ENCODE data around the gene TRAP1.
"Not testable (repeated sequence)": the region's sequence is repeated elsewhere in the genome, so short reads cannot be mapped to it uniquely, and the experiment has no call there.

The TRAP1 gene

DNA sequence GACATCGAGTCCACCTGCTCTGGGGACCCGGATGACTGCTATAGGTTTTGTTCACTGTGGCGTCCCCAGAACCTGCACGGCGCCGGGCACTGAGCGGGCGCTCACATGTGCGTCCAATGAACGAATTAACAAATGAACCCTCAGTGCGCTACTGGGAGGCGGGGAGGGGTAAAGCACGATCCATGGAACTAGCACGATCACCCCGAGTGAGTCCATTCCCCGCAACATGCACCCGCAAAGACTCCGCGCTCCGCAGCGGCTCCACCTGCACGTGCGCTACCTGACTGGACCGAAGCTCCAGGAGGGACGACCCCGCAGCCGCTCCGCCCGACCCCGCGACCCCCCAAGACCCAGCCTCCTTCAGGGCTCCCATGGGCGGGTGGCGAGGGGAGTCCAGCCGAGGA is 491 bp downstream of the TRAP1 start:
- H3K4me3 ChIP-seq: peak overlapping the region; percentile 98
- H3K4me2 ChIP-seq: peak overlapping the region; percentile 85
- peaks cover 41% of the 10 kb centered on the region for H4K20me1 ChIP-seq
- H3K27me3 ChIP-seq: no peaks in the 10 kb centered on the region
- H3K36me3 ChIP-seq: peaks cover 31% of the 10 kb centered on the region
- peaks cover 23% of the 10 kb centered on the region for H3K4me1 ChIP-seq
- no peak for TF ChIP-seq Cebpa-rat (IDR thresholded peaks at IDR 0.05)
- no peaks in the 10 kb centered on the region for H3K9me3 ChIP-seq
- peak overlapping the region; percentile 96 for H3K9ac ChIP-seq
- peak overlapping the region; percentile 95 for H3K27ac ChIP-seq

DNA sequence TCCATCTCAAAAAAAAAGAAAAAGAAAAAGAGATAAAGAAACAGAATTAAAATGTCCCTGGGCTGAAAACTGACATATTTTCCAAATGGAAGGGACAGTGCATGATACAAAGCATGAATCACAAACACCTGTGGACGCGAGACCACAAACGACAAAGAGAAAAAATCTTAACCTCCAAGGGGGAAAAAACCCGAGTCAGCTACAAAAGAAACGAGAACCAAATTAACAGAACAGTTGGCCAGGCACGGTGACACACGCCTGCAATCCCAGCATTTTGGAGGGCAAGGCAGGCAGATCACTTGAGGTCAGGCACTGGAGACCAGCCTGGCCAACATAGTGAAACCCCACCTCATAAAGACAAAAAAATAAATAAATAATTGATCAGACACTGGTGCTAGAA is 1.9 kb downstream of the TRAP1 start:
- H3K4me2 ChIP-seq: peak overlapping the region; percentile 85; the same call in 1 of the 2 replicates
- H3K4me1 ChIP-seq: peaks cover 23% of the 10 kb centered on the region

DNA sequence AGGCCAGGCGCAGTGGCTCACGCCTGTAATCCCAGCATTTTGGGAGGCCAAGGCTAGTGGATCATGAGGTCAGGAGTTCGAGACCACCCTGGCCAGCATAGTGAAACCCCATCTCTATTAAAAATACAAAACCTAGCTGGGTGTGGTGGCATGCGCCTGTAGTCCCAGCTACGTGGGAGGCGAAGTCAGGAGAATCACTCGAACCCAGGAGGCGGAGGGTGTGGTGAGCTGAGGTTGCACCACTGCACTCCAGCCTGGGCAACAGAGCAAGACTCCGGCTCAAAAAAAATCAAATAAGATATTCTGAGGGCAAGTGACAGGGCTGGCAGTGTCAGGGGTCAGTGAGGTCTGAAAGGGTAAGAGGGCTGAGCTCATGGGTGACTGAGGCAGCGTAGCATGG is 2.9 kb downstream of the TRAP1 start:
- H3K9ac ChIP-seq, H3K9me3 ChIP-seq, H3K27me3 ChIP-seq, H3K4me2 ChIP-seq, H3K27ac ChIP-seq, H3K4me3 ChIP-seq: not testable (repeated sequence)
- Histone ChIP-seq H3K4me1 (peaks cover 23% of the 10 kb centered on the region), H4K20me1 (peaks cover 66% of the 10 kb centered on the region), H3K36me3 (peaks cover 47% of the 10 kb centered on the region)

More for the DNA sequence above, 1.9 kb downstream of the TRAP1 start:
- Histone ChIP-seq H4K20me1 (peaks cover 55% of the 10 kb centered on the region), H3K36me3 (peaks cover 36% of the 10 kb centered on the region), H3K27ac (no peak overlapping the region), H3K9me3 (no peaks in the 10 kb centered on the region), H3K9ac (0 out of 2 replicates have a peak overlapping the region, but pooled peaks have one; percentile 32), H3K27me3 (no peaks in the 10 kb centered on the region), H3K4me3 (no peak overlapping the region)
- TF ChIP-seq Cebpa-rat (IDR thresholded peaks at IDR 0.05): no peak

DNA sequence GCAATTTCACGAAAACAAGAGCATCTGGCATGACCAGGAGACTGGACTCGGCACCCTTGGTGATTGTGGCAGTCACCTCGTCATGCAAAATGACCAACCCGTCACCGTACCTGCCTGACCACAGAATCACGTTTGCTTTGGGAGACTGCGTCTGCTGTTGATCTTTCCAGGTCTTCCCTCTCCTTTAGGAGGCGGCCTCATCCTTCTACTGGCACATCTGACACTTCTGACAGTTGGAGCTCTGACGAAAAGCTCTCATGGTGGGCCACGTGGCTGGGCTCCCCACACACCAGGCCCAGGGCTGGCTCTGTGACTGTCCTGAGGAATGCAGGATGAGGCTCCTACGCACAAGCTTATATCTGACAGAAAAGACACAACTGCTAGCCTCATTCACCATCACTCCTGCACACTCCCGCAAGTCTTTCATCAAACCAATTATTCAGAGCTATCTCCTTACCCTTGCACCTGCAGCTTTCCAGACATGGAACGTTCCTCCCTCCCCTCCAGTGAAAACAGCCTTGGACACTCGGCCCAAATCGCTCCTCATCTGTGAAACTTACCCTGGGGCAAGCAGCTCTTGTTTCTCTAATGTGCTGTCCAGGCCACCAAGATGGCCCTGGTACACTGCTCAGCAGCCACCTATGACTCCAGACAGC is 3.6 kb downstream of the TRAP1 start:
- peaks cover 52% of the 10 kb centered on the region for H3K36me3 ChIP-seq
- no peak overlapping the region for H3K4me2 ChIP-seq
- no peaks in the 10 kb centered on the region for H3K27me3 ChIP-seq
- no peak overlapping the region for H3K4me3 ChIP-seq
- no peaks in the 10 kb centered on the region for H3K9me3 ChIP-seq
- no peak overlapping the region for H3K27ac ChIP-seq
- H4K20me1 ChIP-seq: peaks cover 73% of the 10 kb centered on the region
- no peak overlapping the region for H3K9ac ChIP-seq
- TF ChIP-seq Cebpa-rat (IDR thresholded peaks at IDR 0.05): no peak
- H3K4me1 ChIP-seq: peaks cover 23% of the 10 kb centered on the region

DNA sequence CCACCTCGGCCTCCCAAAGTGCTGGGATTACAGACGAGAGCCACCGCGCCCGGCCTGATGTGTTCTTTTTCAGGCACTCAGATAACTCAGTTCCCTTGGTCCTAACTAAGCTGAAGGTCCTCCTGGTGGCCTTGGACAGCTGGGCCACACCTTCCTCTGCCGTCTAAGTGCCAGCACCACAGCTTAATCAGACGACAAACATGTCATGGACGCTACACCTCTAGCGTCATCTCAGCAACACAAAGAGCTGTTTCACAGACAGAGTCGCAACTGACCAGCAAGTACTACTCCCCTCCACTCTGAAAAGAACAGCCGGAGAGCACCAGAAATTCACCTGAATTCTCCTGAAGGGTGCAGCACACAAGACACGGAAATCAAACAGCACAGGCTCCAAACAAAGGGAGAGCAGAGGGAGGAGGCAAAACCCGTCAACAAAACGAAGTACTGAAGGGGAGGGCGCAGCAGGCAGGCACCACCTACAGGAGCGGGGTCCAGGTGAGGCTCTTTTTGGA is 4.4 kb downstream of the TRAP1 start:
- H3K4me1 ChIP-seq: peaks cover 18% of the 10 kb centered on the region
- peaks cover 57% of the 10 kb centered on the region for H3K36me3 ChIP-seq
- peaks cover 80% of the 10 kb centered on the region for H4K20me1 ChIP-seq
- no peak overlapping the region for H3K4me2 ChIP-seq
- H3K27me3 ChIP-seq: no peaks in the 10 kb centered on the region
- TF ChIP-seq Cebpa-rat (IDR thresholded peaks at IDR 0.05): no peak
- H3K9ac ChIP-seq: no peak overlapping the region
- H3K9me3 ChIP-seq: no peaks in the 10 kb centered on the region
- no peak overlapping the region for H3K27ac ChIP-seq
- no peak overlapping the region for H3K4me3 ChIP-seq

DNA sequence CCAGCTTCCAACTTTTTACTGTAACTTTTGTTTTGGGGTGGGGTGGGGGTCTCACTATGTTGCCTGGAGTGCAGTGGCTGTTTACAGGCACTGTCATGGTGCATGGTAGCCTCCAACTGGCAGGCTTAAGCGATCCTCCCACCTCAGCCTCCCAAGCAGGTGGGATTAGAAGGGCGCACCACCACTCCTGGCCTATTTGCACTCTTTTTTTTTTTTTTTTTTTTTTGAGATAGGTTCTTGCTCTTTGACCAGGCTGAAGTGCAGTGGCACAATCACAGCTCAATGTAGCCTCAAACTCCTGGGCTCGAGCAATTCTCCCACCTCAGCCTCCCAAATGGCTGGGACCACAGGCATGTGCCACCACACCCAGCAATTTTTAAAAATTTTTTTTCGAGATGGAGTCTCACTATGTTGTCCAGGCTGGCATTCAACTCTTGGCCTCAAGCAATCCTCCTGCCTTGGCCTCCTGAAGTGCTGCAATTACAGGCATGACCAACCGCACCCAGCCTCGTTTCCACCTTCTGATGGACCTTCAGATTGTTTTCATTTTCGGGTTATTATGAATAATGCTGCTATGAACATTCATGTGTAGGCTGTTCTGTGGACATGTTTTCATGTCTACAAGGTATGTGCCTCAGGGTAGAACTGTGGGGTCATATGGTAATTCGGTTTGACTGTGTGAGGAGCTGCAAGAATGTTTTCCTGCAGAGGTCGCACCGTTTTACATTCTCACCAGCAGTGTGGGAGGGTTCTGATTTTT is 10.9 kb downstream of the TRAP1 start:
- H3K4me1 ChIP-seq: peaks cover 23% of the 10 kb centered on the region
- H3K27ac ChIP-seq: no peak overlapping the region
- H4K20me1 ChIP-seq: peaks cover 100% of the 10 kb centered on the region
- no peak overlapping the region for H3K9ac ChIP-seq
- no peak overlapping the region for H3K4me3 ChIP-seq
- no peak for TF ChIP-seq Cebpa-rat (IDR thresholded peaks at IDR 0.05)
- 0 out of 2 replicates have a peak, but pooled peaks cover 3% of the 10 kb centered on the region for H3K27me3 ChIP-seq
- peaks cover 53% of the 10 kb centered on the region for H3K36me3 ChIP-seq
- no peaks in the 10 kb centered on the region for H3K9me3 ChIP-seq
- no peak overlapping the region for H3K4me2 ChIP-seq

DNA sequence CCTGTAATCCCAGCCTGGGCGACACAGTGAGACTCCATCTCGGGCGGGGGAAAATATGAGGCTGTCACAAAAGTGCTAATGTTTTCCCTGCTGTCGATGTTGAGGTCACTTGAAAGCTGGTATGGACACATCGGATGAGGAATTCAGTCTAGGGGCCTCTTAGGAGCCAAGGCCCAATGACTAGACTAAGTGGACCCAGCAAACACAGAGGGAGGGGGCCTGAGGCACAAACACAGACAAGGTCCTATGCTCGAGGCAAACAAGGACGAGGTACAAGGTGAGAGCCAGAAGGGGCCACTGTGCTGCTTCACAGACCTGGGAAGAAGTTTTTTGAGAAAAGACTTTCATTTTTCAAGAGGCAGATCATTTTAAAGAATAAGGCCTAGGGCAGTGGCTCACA is 15.2 kb downstream of the TRAP1 start:
- no peak overlapping the region for H3K4me3 ChIP-seq
- H3K27me3 ChIP-seq: peaks cover 3% of the 10 kb centered on the region; the same call in 1 of the 2 replicates
- no peak overlapping the region for H3K9ac ChIP-seq
- H3K27ac ChIP-seq: no peak overlapping the region
- TF ChIP-seq Cebpa-rat (IDR thresholded peaks at IDR 0.05): no peak
- H3K4me2 ChIP-seq: 0 out of 2 replicates have a peak overlapping the region, but pooled peaks have one; percentile 9
- H3K4me1 ChIP-seq: peaks cover 53% of the 10 kb centered on the region
- H3K9me3 ChIP-seq: no peaks in the 10 kb centered on the region
- peaks cover 100% of the 10 kb centered on the region for H4K20me1 ChIP-seq
- H3K36me3 ChIP-seq: peaks cover 32% of the 10 kb centered on the region

DNA sequence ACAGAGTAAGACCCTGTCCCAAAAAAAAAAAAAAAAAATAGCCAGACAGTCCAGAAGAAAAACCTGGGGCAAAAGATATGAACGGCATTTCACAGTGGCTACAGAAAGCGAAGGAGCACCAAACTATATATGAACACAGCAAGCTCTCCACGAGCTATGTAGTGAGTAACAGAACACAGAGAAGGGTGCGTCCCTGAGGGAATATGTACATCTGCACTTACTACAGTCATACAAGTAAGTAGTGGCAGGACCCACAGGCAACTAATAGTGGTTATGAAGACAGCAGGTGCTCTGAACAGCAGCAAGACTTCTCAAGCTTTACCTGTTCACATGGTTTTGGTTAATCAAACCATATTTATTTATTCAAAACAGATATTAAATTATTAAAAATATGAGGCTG is 15.8 kb downstream of the TRAP1 start:
- peaks cover 53% of the 10 kb centered on the region for H3K4me1 ChIP-seq
- peaks cover 3% of the 10 kb centered on the region; the same call in 1 of the 2 replicates for H3K27me3 ChIP-seq
- H3K27ac ChIP-seq: no peak overlapping the region
- H3K36me3 ChIP-seq: peaks cover 30% of the 10 kb centered on the region
- no peaks in the 10 kb centered on the region for H3K9me3 ChIP-seq
- no peak for TF ChIP-seq Cebpa-rat (IDR thresholded peaks at IDR 0.05)
- peak overlapping the region; percentile 9; the same call in 1 of the 2 replicates for H3K4me2 ChIP-seq
- H4K20me1 ChIP-seq: peaks cover 100% of the 10 kb centered on the region
- no peak overlapping the region for H3K4me3 ChIP-seq
- H3K9ac ChIP-seq: no peak overlapping the region

DNA sequence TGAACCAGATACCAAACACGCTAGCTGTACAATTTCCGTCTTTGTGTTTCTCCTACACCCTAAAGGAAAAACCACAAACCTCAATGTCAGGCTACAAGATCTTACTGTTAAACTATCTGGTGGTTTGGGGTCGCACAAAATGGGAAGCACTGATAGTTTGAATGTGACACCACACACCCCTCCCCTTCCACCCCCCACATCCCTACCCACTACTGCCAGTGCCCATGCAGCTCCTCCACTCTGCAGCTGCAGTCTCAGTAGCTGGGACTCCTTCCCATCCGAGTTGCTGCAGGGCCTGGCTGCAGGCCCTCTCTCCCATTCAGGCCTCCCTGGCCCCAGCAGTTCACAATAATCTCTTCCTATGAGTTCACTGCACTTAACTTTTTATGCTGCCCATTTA is 18.4 kb downstream of the TRAP1 start:
- Histone ChIP-seq H3K4me3 (no peak overlapping the region), H4K20me1 (peaks cover 100% of the 10 kb centered on the region), H3K36me3 (peaks cover 49% of the 10 kb centered on the region), H3K4me1 (peaks cover 41% of the 10 kb centered on the region), H3K4me2 (peak overlapping the region; percentile 76), H3K27ac (no peak overlapping the region), H3K9me3 (no peaks in the 10 kb centered on the region), H3K9ac (no peak overlapping the region), H3K27me3 (no peaks in the 10 kb centered on the region; the same call in 1 of the 2 replicates)
- TF ChIP-seq Cebpa-rat (IDR thresholded peaks at IDR 0.05): no peak

All from BLaER1 (cell line).